OCI-M2 (cell line): ENCODE measurements around the gene RPL35.
"Not testable (repeated sequence)": the region's sequence is repeated elsewhere in the genome, so short reads cannot be mapped to it uniquely, and the experiment has no call there.

Source experiments
- DNase-seq: peaks from one replicate; lab custom pipeline; 2025; ENCODE audit not compliant: unreplicated experiment; lab: John Stamatoyannopoulos, UW

The RPL35 gene

DNA sequence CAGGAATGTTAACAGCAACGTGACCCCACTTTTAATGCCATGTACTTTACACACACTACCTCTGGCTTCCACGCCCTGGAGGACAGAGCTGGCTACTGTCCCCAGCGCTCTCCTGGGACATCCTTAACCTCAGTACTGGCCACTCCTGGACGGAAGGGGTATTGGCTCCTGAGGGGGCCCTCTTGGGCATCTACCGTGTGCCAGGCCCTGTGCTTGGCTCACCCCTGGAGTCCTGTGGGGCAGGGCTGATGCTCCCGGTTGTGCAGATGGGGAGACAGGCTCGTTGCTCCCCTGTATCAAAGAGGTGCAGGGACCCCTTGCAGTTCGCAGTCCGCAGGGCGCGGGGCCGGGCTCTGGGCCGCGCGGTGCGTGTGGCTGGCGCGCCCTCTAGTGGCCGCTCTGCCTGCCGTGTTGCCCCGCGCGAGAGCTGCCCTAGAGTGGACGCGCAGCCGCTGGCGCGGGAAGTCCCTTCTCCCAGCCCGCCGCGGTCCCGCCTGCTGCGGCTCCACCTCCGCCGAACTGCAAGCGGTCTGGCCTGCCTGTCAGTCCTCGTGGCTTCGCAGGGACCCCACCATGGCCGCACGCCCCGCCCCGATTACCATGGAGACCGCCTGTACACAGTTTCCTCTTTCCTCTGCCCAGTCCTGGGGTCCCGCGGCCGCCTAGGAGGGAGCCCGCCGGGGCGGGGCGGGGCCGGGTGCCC is 8.8 kb downstream of the RPL35 start, which contains the start of gene WDR38:
TSS of gene WDR38 (plus strand) at position 632 of the 703 bp plus-strand sequence. CDS start 72 bp downstream, outside the sequence.
- DNase-seq: no peak

DNA sequence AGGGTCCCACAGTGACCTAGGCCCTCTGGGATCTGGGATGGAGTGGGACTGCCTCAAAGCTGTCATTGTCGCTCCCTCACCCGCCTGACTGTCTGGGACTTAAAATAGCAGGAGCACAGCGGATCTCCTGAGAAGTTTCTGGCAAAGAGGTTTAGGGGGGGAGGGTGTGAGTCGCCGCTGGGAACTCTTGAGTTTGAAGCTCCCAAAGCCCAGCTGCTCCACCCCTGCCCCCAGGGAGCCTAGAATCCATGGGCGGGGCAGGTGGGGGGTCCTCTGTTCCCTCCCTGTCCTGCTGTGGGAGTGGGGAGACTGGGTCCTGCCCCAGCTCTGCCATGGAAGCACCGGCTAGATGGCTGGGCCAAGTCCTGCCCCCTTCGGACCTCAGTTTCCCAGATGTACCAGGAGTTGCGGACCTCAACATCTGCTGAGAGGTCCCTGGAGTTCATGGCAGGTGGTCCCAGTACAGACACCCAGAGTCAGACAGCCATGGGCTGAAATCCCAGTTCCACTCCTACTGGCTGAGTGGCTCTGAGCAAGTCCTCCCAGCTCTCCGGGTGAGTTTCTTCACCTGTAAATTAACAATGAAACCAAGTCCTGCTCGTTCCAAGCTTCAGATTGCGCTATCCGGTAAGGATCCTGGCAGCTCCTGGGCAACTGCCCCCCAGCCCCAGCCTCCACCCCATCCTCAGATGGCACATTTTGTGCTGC is 9.5 kb downstream of the RPL35 start:
- no peak for DNase-seq

DNA sequence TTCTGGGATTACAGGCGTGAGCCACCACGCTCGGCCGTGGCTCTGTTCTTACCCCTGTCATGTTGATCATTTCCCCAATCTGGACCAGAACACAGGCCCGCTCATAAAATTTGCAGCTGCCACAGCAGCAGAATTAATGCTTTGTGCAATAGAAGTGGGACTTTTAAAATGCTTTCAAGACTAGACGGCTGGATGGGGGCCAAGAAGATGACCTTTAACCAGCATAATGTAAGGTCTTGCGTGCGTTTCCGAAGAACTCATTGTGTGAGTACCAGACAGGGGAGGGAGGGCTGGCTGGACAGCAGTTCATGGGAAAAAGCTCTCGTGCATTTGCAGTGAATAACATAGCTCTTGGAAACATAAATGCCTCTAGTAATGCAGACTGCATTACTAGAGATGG is 12.0 kb downstream of the RPL35 start:
- DNase-seq: no peak

DNA sequence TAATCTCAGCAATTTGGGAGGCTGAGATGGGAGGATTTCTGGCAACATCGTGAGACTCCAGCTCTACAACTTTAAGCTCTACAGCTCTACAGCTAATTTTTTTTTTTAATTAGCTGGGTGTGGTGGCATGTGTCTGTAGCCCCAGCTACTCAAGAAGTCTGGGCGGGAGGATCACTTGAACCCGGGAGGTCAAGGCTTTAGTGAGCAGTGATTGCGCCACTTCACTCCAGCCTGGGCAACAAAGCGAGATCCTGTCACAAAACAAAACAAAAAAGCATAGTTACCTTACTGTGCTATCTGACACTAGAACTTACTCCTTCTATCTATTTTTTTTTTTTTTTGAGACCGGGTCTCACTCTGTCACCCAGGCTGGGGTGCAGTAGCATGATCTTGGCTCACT is 14.8 kb downstream of the RPL35 start:
- DNase-seq: no peak

DNA sequence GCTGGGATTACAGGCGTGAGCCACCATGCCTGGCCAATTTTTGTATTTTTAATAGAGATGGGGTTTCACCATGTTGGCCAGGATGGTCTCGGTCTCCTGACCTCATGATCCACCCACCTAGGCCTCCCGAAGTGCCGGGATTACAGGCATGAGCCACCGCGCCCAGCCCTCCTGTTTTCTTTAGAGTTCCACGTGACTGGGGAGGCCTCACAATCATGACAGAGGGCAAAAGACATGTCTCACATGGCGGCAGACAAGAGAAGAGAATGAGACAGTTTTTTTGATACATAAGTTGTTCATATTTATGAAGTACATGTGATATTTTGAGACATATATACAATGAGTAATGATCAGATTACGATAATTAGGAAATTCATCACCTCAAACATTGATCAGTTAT is 15.3 kb downstream of the RPL35 start:
- not testable (repeated sequence) for DNase-seq

DNA sequence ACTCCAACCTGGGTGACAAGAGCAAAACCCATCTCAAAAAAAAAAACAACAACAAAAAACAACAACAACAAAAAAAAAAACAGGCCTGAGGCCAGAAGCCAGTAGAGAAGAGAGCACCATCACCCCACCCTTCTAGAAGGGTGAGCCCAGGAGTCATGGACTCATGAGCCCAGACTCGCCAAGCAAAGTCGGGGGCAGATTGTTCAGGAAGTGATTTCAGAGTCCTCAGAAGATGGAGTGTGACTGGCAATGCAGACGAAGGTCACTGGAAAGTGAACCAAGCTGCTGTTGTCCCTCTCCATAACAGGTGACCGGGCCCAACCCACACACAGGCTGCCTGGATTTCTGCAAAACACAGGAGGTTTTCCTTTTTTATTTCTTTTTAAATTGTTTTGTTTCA is 17.5 kb downstream of the RPL35 start:
- DNase-seq: no peak

DNA sequence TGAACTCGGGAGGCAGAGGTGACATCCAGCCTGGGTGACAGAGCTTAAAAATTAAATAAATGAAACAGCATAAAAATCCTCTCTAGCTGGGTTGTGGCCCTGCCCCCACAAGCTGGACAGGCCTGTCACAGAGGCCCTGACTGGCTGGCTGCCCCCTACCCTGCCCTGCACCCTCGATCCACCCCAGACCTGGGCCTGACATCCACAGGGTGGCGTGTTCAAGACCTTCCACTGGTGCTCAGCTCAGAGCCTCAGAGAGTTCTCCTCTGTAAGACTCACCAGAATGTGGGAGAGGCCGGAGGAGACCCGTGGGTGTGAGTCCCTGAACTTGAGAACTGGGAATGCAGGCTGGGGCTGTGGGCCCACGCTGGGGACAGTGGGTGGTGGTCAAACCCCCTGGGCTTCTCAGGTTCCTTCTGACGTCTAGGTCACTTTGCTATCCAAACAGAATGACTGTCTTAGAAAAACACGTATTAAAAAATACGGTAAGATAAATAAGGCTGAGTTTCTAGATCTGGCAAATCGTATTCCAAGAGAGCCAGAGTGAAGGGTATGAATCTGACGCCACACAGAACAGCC is 18.2 kb downstream of the RPL35 start:
- DNase-seq: no peak

DNA sequence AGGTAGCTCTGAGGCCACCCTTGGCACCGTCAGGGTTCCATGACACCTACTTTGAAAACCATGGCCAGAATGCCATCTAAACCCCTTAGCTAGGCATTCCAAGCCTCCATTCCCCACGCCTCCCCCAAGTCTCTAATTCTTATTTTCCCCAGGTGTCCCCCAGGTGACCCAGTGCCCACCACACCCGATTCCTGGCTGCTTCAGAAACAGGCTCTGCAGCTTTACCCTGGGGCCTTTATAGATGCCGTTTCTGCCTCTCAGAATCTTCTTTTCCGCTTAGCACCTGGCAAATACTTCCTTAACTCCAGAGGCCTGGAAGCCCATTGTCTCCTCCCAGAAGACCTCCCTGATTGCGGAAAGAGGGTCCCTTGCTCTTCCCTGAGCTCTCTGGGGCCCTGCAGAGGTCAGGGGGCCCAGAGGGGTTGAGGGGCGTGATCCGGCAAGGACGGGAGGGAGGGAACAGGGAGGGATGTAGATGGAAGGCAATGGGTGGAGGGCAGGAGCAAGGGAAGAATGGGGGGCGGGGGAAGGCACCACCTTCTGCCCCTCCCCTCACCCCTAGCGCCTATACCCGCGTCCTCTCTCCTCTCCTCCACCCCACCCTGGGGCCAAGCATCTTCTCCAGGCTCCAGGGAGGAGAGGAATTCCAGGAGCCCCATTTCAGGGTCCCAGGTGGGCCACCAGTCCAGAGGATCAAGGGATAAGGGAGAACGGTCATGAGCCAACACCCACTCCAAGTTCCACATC is 20.5 kb downstream of the RPL35 start:
- DNase-seq: no peak

DNA sequence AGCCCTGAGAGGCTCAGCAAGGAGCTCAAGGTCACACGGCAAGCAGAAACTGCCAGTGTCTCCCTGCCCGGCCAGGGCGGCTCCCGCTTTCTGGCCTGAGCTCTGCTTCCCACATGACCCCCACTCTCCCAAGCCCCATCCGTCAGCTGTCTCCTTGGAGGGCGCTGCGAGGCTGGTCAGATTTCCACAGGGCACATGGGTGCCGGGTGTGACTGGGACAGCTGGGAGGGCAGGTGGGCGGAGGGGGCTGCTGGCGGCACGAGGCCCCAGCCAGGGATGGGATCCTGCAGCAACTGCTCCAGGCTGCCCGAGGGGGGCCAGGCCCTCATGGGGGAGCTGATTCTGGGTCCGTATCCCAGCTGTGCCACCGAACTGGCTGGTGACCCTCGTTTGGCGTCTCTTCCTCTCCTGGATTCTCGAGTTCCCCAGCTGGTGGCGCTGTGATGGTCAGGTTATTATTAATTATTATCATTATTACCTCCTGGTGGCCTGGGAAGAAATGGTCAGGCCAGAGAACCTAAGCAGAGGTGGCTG is 21.4 kb downstream of the RPL35 start:
- DNase-seq: no peak

DNA sequence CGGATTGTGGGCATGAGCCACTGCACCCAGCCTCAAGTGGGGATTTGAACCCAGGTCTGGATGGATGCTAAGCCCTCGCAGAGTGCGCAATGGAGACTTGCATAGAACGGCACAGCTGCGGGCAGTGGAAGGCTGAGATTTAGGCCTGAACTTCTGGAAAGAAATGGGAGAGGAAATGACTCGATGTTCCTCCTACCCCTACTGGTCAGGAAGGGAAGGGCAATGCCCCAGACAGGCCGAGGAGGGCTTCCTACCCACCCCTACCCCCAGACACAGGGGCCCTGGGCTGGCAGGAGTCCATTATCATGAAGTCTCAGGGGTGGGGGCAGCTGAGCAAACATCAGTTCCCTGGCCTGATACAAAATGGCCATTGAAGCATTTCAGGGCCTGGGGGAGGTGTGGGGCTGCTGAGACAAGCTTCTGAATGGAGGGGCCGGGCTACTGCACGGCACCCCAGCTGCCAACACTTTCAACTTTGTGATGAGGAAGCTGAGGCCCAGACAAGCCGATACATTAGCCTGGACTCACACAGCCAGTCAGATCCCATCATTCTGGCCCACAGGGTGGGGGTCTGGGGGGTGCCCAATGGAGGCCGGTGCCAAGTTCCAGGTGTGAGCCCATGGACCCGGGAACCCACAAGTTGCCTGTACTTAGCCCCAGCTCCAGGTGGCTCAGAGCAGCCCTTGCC is 22.0 kb downstream of the RPL35 start:
- no peak for DNase-seq

DNA sequence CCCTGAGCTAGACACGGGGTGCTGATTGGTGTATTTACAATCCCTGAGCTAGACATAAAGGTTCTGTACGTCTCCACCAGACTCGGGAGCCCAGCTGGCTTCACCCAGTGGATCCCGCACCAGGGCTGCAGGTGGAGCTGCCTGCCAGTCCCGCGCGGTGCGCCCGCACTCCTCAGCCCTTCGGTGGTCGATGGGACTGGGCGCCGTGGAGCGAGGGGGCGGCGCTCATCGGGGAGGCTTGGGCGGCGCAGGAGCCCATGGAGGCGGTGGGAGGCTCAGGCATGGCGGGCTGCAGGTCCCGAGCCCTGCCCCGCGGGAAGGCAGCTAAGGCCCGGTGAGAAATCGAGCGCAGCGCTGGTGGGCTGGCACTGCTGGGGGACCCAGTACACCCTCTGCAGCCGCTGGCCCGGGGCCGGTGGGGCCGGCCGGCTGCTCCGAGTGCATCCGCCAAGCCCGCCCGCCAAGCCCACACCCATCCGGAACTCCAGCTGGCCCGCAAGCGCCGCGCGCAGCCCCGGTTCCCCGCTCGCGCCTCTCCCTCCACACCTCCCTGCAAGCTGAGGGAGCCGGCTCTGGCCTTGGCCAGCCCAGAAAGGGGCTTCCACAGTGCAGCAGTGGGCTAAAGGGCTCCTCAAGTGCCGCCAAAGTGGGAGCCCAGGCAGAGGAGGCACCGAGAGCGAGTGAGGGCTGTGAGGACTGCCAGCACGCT is 23.0 kb downstream of the RPL35 start:
- DNase-seq: not testable (repeated sequence)

DNA sequence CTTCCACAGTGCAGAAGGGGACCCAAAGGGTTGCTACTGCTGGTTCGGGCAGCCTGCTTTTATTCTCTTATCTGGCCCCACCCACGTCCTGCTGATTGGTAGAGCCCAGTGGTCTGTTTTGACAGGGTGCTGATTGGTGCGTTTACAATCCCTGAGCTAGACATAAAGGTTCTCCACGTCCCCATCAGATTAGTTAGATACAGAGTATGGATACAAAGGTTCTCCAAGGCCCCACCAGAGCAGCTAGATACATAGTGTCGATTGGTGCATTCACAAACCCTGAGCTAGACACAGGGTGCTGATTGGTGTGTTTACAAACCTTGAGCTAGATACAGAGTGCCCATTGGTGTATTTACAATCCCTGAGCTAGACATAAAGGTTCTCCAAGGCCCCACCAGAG is 23.6 kb downstream of the RPL35 start:
- not testable (repeated sequence) for DNase-seq

DNA sequence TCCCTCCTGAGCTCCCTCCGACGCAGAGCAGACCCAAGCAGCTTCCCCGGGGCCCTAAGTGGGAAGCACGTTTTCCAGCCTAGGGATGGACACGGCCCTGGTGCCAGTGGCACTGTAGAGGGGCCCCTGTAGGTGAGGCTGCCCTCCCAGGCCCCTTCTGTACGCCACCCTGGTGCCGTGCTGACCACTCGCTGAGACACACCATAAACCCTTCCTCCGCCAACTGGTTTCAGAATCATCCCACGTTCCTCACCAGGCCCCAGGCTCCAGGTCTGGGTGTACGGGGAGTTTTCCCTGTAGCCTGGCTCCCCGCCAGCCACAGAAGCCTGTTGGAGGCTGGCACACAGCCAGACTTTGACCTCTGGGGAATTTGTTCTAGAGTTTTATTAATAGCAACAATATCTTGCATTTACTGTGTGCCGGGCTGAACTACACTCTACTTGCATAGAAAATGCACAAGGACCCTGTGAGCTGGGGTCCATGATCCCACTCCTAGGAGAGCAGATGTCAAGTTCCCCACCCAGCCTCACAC is 26.7 kb downstream of the RPL35 start:
- no peak for DNase-seq

DNA sequence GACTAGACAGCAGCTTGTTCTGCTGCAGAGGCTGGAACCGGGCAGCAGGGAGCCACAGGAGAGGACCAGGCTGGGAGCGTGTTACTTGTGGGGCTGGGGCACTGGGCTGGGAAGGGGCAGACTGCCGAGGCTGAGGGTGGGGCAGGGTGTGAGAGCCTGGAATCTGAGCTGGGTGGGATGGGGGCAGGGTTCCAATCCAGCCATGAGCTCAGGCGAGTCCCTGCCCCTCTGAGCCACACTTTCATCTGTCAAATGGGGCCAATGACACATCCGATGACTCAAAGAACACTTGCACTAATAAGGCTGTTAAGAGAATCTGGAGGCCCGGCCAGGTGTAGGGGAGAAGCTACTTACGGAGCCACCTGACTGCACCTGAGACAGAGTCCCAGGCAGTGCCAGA is 27.2 kb downstream of the RPL35 start:
- no peak for DNase-seq

DNA sequence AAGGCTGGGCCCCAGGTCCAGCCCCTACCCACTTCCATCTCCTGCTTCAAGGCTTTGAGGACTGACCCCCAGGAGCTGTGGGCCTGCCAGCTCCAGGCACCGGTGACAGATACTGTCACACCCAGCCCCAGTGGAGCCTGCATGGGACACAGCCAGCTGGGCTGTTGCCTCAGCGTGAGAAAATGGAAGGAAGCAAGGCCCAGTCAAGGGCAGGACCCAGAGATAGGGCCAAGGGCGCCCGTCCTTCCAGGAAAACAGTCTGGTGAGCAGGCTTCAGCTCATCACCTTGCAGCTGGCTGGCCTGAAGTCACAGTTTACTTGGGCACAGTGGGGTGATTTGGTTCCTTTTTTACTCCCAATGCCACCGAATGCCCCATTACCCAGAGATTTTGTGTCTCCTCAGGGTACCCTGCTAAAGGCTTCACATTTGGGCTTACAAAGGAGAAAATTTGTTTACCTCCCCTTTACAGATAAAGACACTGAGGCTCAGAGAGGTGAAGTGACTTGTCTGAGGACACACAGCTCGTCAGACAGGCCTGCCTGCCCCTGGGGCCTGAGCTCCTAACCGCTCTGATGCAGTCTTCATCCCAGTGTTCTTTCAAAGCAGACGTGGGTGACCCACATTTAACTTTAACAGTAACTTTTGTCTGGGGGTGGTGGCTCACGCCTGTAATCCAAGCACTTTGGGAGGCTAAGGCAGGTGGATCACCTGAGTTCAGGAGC is 30.0 kb downstream of the RPL35 start:
- no peak for DNase-seq

DNA sequence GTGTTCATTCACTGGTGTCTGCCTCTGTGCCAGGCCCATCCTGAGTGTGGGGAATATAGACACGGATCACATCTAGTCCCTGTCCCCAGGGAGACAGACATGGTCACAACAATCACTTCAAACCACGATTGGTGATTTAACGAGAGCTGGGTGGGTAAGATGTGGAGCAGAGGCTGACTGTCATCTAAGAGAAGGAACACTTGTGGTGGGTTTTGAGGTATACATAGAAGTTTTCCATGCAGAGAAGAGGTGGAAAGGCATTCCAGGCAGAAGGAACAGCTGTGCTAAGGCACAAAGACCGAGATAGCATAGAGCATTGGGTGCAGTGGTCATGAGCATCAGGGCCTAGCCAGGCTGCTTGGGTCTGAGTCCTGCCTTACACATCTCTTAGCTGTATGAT is 31.2 kb downstream of the RPL35 start:
- no peak for DNase-seq

DNA sequence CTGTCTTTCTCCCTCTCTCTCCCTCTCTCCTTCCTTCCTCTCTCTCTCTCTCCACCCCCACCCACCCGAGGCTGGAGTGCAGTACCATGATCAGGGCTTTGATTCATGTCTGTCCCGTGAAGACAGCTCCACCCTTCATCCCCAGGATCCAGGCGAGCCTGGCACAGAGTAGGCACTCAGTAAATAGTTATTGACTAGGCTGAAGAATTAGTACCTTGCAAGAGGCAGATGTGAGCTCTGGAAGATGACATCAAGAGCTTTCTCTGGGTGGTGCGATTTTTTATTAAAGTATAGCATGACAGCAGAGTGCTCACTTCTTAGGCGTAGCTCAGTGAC is 32.5 kb downstream of the RPL35 start:
- DNase-seq: no peak

DNA sequence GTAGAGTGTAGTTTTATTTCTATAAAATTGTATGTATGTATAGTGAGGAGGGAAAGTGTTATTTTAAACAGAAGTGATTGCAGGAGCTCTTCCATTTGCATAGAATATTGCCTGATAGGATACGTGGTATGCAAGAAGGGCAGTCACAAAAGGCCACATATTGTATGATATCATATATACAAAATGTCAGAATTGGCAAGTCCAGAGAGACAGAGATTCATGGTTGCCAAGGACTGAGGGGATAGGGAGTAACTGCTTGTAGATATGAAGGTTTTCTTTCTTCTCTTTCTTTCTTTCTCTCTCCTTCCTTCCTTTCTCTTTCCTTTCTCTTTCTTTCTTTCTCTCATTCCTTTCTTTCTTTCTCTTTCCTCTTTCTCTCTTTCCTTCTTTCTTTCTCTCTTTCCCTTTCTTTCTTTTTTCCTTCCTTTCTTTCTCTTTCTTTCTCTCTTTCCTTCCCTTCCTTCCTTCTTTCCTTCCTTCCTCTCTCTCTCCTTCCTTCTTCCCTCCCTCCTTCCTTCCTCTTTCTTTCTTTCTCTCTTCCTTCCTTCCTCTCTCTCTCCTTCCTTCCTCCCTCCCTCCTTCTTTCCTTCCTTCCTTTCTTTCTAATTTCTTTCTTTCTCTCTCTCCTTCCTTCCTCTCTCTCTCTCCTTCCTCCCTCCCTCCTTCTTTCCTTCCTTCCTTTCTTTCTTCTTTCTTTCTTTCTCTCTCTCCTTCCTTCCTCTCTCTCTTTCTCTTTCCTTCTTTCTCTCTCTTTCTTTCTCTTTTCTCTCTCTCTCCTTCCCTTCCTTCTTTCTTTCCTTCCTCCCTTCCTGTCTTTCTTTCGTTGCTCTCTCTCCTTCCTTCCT is 33.0 kb downstream of the RPL35 start:
- no peak for DNase-seq
